ENCODE measurements around the gene ANKH.

The ANKH gene

GRCh38 chr5:14790911-14791310, 80.7 kb downstream of the ANKH start:
- no peaks in the 10 kb centered on the region for H3K9me3 ChIP-seq (ENCODE audit: control insufficient read depth, insufficient read depth, low read length)
- H4K20me1 ChIP-seq (ENCODE audit: control insufficient read depth, insufficient read depth, low read depth, low read length): no peaks in the 10 kb centered on the region
- no peak overlapping the region for H3K27ac ChIP-seq (ENCODE audit: low read depth, low read length)
- no peaks in the 10 kb centered on the region; the same call in 1 of the 2 replicates for H3K36me3 ChIP-seq (ENCODE audit: control insufficient read depth, low read length)
- H3K4me1 ChIP-seq (ENCODE audit: control insufficient read depth, low read length): peaks cover 33% of the 10 kb centered on the region
- no peak overlapping the region for H3K4me3 ChIP-seq (ENCODE audit: low read length)
- no peaks in the 10 kb centered on the region for H3F3A ChIP-seq (ENCODE audit: control insufficient read depth, insufficient read depth)
- TF ChIP-seq CTCF (IDR thresholded peaks at IDR 0.05; ENCODE audit: low read depth, low read length, poor library complexity, severe bottlenecking) (no peak), EZH2phosphoT487 (IDR thresholded peaks at IDR 0.05; ENCODE audit: borderline replicate concordance, low read length) (no peak)
- no peaks in the 10 kb centered on the region; the same call in none of the 2 replicates for H3K79me2 ChIP-seq (ENCODE audit: control insufficient read depth, low read length)
- H3K4me2 ChIP-seq (ENCODE audit: low read length): no peak overlapping the region
- no peaks in the 10 kb centered on the region for H3K27me3 ChIP-seq (ENCODE audit: control insufficient read depth, low read length)
- no peaks in the 10 kb centered on the region for H3K9me2 ChIP-seq (replicated peaks; ENCODE audit: control insufficient read depth, low read length)

- Histone ChIP-seq H3K4me1 (ENCODE audit: control insufficient read depth, low read length) (peaks cover 34% of the 10 kb centered on the region), H3K27ac (ENCODE audit: low read depth, low read length) (no peak overlapping the region), H3K9me3 (ENCODE audit: control insufficient read depth, insufficient read depth, low read length) (no peaks in the 10 kb centered on the region), H3K4me2 (ENCODE audit: low read length) (no peak overlapping the region), H3K79me2 (ENCODE audit: control insufficient read depth, low read length) (peaks cover 2% of the 10 kb centered on the region), H3K27me3 (ENCODE audit: control insufficient read depth, low read length) (no peaks in the 10 kb centered on the region), H3K4me3 (ENCODE audit: low read length) (no peak overlapping the region), H3F3A (ENCODE audit: control insufficient read depth, insufficient read depth) (no peaks in the 10 kb centered on the region), H3K36me3 (ENCODE audit: control insufficient read depth, low read length) (no peaks in the 10 kb centered on the region; the same call in none of the 2 replicates), H4K20me1 (ENCODE audit: control insufficient read depth, insufficient read depth, low read depth, low read length) (no peaks in the 10 kb centered on the region), H3K9me2 (replicated peaks; ENCODE audit: control insufficient read depth, low read length) (no peaks in the 10 kb centered on the region)
- TF ChIP-seq CTCF (IDR thresholded peaks at IDR 0.05; ENCODE audit: low read depth, low read length, poor library complexity, severe bottlenecking) (no peak), EZH2phosphoT487 (IDR thresholded peaks at IDR 0.05; ENCODE audit: borderline replicate concordance, low read length) (no peak)
These were observed 81.4 kb downstream of the ANKH start for GRCh38 chr5:14790220-14790619.

GRCh38 chr5:14787801-14788579, 83.6 kb downstream of the ANKH start:
- no peak overlapping the region for H3K4me2 ChIP-seq (ENCODE audit: low read length)

More at GRCh38 chr5:14787801-14788579, 83.6 kb downstream of the ANKH start:
- H3K9me2 ChIP-seq (replicated peaks; ENCODE audit: control insufficient read depth, low read length): no peaks in the 10 kb centered on the region
- H4K20me1 ChIP-seq (ENCODE audit: control insufficient read depth, insufficient read depth, low read depth, low read length): no peaks in the 10 kb centered on the region
- peaks cover 34% of the 10 kb centered on the region for H3K4me1 ChIP-seq (ENCODE audit: control insufficient read depth, low read length)
- H3F3A ChIP-seq (ENCODE audit: control insufficient read depth, insufficient read depth): no peaks in the 10 kb centered on the region
- no peaks in the 10 kb centered on the region for H3K27me3 ChIP-seq (ENCODE audit: control insufficient read depth, low read length)
- no peak overlapping the region for H3K27ac ChIP-seq (ENCODE audit: low read depth, low read length)
- no peak overlapping the region for H3K4me3 ChIP-seq (ENCODE audit: low read length)
- no peaks in the 10 kb centered on the region for H3K9me3 ChIP-seq (ENCODE audit: control insufficient read depth, insufficient read depth, low read length)
- peaks cover 19% of the 10 kb centered on the region for H3K79me2 ChIP-seq (ENCODE audit: control insufficient read depth, low read length)
- H3K36me3 ChIP-seq (ENCODE audit: control insufficient read depth, low read length): peaks cover 3% of the 10 kb centered on the region
- no peak for TF ChIP-seq EZH2phosphoT487 (IDR thresholded peaks at IDR 0.05; ENCODE audit: borderline replicate concordance, low read length)
- no peak for TF ChIP-seq CTCF (IDR thresholded peaks at IDR 0.05; ENCODE audit: low read depth, low read length, poor library complexity, severe bottlenecking)

Data from DOHH2 (cell line).